ENCODE measurements around the gene VPS26A. TPM values are rescaled to one million over a fixed set of nuclear protein-coding genes. Genes with fewer than 3 reads are reported as not detected.
A peak's percentile ranks its signal among the peaks of the same experiment; 100 is the strongest.

The VPS26A gene
- polyA plus RNA-seq, 2 donors = 25.5 to 33.1 TPM

DNA sequence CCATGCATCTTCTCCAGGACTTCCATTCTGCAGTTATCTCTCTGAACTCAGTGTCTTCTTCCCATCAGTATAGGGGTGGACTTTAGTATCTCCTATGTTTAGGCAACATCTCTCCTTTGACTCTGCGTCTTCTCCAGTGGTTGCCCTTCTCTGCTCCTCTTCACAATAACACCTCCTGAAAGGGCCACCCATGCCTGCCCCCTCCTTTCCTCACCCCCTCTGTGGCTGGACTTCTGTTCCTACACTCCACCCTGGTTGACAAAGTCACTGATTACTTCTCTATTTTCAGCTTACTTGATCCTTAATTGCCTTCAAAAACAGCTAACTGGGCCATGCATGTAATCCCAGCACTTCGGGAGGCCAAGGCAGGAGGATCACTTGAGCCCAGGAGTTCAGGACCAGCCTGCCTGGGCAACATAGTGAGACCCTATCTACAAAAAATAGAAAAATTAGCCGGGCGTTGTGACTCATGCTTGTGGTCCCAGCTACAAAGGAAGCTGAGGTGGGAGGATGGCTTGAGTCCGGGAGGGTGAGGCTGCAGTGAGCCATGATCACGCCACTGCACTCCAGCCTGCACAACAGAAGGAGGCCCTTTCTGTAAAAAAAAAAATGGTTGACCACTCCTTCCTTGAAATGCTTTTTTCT, 22.4 kb upstream of the VPS26A start:
- Histone ChIP-seq H3K36me3 (ENCODE audit: control insufficient read depth in 2 of 2, insufficient read depth in 2 of 2, low read length in 1 of 2) (no peaks in the 10 kb centered on the region), H3K9me3 (ENCODE audit: control insufficient read depth in 2 of 2, insufficient read depth in 1 of 2, low read depth in 1 of 2, low read length in 1 of 2) (peaks cover 0 to 2% of the 10 kb centered on the region in 2 donors), H3K4me1 (ENCODE audit: control insufficient read depth in 2 of 2, insufficient read depth in 2 of 2, low read length in 1 of 2) (no peaks in the 10 kb centered on the region), H3K27ac (ENCODE audit: low read depth in 2 of 2, low read length in 1 of 2) (no peak overlapping the region), H3K27me3 (ENCODE audit: control insufficient read depth in 1 of 2, insufficient read depth in 2 of 2, low read length in 2 of 2) (no peaks in the 10 kb centered on the region), H3K4me3 (ENCODE audit: low read depth in 1 of 2, low read length in 2 of 2) (no peak overlapping the region)
- 70 to 72% methylated on average over 6 of the region's 6 CpGs for WGBS, 2 donors

DNA sequence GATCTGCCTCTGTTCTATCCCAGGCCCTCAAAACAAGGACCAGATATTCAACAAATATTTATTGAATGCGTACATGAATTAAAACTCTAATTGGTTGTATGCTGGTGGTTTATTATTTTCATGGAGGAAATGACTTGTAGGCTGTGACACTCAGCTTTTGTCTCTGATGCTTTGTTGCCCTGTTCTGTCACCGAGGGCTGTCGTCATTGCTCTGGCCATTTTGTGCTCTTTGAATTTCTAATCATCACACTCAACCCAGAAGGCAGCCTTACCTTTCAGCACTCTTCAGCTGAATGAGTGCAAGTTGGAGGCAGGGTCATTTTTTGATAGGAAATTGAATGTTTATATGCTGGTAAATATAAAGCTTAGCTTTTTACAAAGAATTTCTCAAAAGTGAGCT, 21.5 kb upstream of the VPS26A start:
- Histone ChIP-seq H3K27me3 (ENCODE audit: control insufficient read depth in 1 of 2, insufficient read depth in 2 of 2, low read length in 2 of 2) (no peaks in the 10 kb centered on the region), H3K9me3 (ENCODE audit: control insufficient read depth in 2 of 2, insufficient read depth in 1 of 2, low read depth in 1 of 2, low read length in 1 of 2) (peaks cover 0 to 2% of the 10 kb centered on the region in 2 donors), H3K4me3 (ENCODE audit: low read depth in 1 of 2, low read length in 2 of 2) (no peak overlapping the region), H3K4me1 (ENCODE audit: control insufficient read depth in 2 of 2, insufficient read depth in 2 of 2, low read length in 1 of 2) (no peaks in the 10 kb centered on the region), H3K27ac (ENCODE audit: low read depth in 2 of 2, low read length in 1 of 2) (no peak overlapping the region), H3K36me3 (ENCODE audit: control insufficient read depth in 2 of 2, insufficient read depth in 2 of 2, low read length in 1 of 2) (no peaks in the 10 kb centered on the region)
- 76 to 81% methylated on average over 3 of the region's 3 CpGs for WGBS, 2 donors

DNA sequence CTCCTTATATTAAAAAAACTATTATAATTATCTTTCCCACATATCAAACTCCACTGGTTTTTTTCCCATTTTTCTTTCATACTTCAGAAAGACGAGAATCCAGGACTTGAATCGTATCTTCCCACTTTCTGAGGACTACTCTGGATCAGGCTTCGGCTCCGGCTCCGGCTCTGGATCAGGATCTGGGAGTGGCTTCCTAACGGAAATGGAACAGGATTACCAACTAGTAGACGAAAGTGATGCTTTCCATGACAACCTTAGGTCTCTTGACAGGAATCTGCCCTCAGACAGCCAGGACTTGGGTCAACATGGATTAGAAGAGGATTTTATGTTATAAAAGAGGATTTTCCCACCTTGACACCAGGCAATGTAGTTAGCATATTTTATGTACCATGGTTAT, 20.2 kb upstream of the VPS26A start:
- H3K4me3 ChIP-seq (ENCODE audit: low read depth in 1 of 2, low read length in 2 of 2) = no peak overlapping the region
- no peaks in the 10 kb centered on the region for H3K4me1 ChIP-seq (ENCODE audit: control insufficient read depth in 2 of 2, insufficient read depth in 2 of 2, low read length in 1 of 2)
- H3K36me3 ChIP-seq (ENCODE audit: control insufficient read depth in 2 of 2, insufficient read depth in 2 of 2, low read length in 1 of 2) = no peaks in the 10 kb centered on the region
- WGBS, 2 donors = 73 to 78% methylated on average over 7 of the region's 7 CpGs
- no peaks in the 10 kb centered on the region for H3K27me3 ChIP-seq (ENCODE audit: control insufficient read depth in 1 of 2, insufficient read depth in 2 of 2, low read length in 2 of 2)
- H3K9me3 ChIP-seq (ENCODE audit: control insufficient read depth in 2 of 2, insufficient read depth in 1 of 2, low read depth in 1 of 2, low read length in 1 of 2) = peaks cover 0 to 2% of the 10 kb centered on the region in 2 donors
- no peak overlapping the region for H3K27ac ChIP-seq (ENCODE audit: low read depth in 2 of 2, low read length in 1 of 2)

DNA sequence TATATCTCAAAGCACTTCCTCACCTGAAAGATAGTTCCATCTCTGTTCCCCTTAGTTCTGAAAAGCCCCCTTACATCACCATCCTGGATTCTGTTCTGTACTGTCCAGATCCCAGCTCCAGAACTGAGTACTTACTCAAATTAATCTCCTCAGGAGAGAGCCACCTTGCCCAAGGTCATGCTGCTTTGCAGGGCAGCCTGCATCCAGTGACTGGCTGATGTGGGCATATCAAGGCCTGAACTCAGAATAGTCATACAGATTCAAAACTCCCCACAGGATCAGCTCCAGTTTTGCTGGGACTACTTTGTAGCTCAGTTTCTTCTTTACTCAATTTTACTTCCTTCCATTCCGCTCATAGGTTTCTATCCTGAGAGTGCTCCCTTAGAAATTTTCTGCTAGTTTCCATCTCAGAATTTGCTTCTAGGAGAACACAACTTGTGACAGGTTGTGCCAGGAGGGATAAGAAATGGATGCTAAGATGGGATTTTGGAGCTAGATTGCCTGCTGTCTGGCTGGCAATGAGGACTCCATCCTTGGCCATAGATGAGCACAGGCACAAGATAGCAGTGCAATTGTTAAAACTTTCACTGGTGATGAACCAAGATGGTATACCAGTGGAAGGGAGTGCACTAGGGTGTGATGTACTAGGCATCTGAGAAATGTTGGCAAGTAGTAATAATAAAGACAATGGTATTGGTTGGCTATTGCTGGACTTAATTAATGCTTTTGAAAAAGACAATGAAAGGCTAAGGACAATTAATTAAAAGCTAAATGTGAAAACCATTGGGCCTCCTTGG, 18.8 kb upstream of the VPS26A start:
- WGBS, 2 donors = 91 to 99% methylated on average over 1 of the region's 1 CpG
- H3K27me3 ChIP-seq (ENCODE audit: control insufficient read depth in 1 of 2, insufficient read depth in 2 of 2, low read length in 2 of 2) = no peaks in the 10 kb centered on the region
- H3K4me1 ChIP-seq (ENCODE audit: control insufficient read depth in 2 of 2, insufficient read depth in 2 of 2, low read length in 1 of 2) = no peaks in the 10 kb centered on the region
- peaks cover 0 to 2% of the 10 kb centered on the region in 2 donors for H3K9me3 ChIP-seq (ENCODE audit: control insufficient read depth in 2 of 2, insufficient read depth in 1 of 2, low read depth in 1 of 2, low read length in 1 of 2)
- no peaks in the 10 kb centered on the region for H3K36me3 ChIP-seq (ENCODE audit: control insufficient read depth in 2 of 2, insufficient read depth in 2 of 2, low read length in 1 of 2)
- H3K27ac ChIP-seq (ENCODE audit: low read depth in 2 of 2, low read length in 1 of 2) = no peak overlapping the region
- no peak overlapping the region for H3K4me3 ChIP-seq (ENCODE audit: low read depth in 1 of 2, low read length in 2 of 2)

DNA sequence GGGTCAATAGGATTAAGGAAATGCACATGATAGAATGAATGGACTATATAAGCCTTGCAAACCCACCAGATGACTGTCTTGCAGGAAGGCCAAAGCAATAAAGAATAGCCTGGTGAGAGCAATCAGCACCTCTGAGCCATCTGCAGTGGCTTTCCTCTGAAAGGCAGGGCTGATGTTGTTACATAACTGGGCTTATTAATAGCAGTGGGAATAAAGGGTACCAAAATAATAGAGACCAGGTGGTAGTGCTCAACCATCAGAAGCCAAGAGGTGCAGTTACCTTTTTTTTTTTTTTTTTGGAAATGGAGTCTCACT, 16.8 kb upstream of the VPS26A start:
- peaks cover 0 to 2% of the 10 kb centered on the region in 2 donors for H3K9me3 ChIP-seq (ENCODE audit: control insufficient read depth in 2 of 2, insufficient read depth in 1 of 2, low read depth in 1 of 2, low read length in 1 of 2)
- no peaks in the 10 kb centered on the region for H3K36me3 ChIP-seq (ENCODE audit: control insufficient read depth in 2 of 2, insufficient read depth in 2 of 2, low read length in 1 of 2)
- no peak overlapping the region for H3K27ac ChIP-seq (ENCODE audit: low read depth in 2 of 2, low read length in 1 of 2)
- H3K4me1 ChIP-seq (ENCODE audit: control insufficient read depth in 2 of 2, insufficient read depth in 2 of 2, low read length in 1 of 2) = no peaks in the 10 kb centered on the region
- H3K4me3 ChIP-seq (ENCODE audit: low read depth in 1 of 2, low read length in 2 of 2) = no peak overlapping the region
- H3K27me3 ChIP-seq (ENCODE audit: control insufficient read depth in 1 of 2, insufficient read depth in 2 of 2, low read length in 2 of 2) = no peaks in the 10 kb centered on the region

DNA sequence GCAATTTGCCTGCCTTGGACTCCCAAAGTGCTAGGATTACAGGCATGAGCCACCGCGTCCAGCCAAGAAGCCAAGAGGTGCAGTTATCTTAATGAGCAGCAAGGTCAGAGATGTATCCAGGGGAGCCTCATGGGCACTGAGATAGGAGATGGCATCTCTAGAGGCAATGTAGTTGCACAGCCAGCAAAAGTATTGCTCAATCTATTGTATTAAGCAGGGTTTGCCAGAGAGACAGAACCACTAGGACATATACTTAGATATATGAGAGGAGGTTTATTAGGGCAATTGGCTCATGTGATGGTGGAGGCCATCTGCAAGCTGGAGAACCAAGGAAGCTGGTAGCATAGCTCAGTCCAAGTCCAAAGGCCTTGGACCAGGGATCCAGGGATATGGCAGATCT, 16.3 kb upstream of the VPS26A start:
- 96 to 98% methylated on average over 2 of the region's 2 CpGs for WGBS, 2 donors
- Histone ChIP-seq H3K27ac (ENCODE audit: low read depth in 2 of 2, low read length in 1 of 2) (no peak overlapping the region), H3K27me3 (ENCODE audit: control insufficient read depth in 1 of 2, insufficient read depth in 2 of 2, low read length in 2 of 2) (no peaks in the 10 kb centered on the region), H3K4me3 (ENCODE audit: low read depth in 1 of 2, low read length in 2 of 2) (no peak overlapping the region), H3K9me3 (ENCODE audit: control insufficient read depth in 2 of 2, insufficient read depth in 1 of 2, low read depth in 1 of 2, low read length in 1 of 2) (peaks cover 0 to 2% of the 10 kb centered on the region in 2 donors), H3K4me1 (ENCODE audit: control insufficient read depth in 2 of 2, insufficient read depth in 2 of 2, low read length in 1 of 2) (no peaks in the 10 kb centered on the region), H3K36me3 (ENCODE audit: control insufficient read depth in 2 of 2, insufficient read depth in 2 of 2, low read length in 1 of 2) (no peaks in the 10 kb centered on the region)

DNA sequence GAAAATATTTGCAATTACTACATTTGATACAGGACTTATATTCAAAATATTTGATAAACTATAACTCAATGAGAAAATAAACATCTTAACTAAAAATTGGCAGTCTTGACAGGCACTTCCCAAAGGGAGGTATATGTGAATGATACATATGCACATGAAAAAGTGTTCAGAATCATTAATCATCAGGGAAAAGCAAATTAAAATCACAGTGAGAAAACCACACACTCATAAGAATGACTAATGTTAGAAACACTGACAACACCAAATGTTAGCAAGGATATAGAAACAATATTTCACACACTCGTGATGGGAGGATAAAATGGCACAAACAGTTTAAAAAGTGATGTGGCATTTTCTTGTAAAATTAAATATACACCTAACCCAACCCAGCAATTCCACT, 4.1 kb upstream of the VPS26A start:
- H3K27ac ChIP-seq (ENCODE audit: low read depth in 2 of 2, low read length in 1 of 2) = no peak overlapping the region
- 50 to 68% methylated on average over 1 of the region's 1 CpG for WGBS, 2 donors
- no peaks in the 10 kb centered on the region for H3K4me1 ChIP-seq (ENCODE audit: control insufficient read depth in 2 of 2, insufficient read depth in 2 of 2, low read length in 1 of 2)
- H3K36me3 ChIP-seq (ENCODE audit: control insufficient read depth in 2 of 2, insufficient read depth in 2 of 2, low read length in 1 of 2) = no peaks in the 10 kb centered on the region
- no peaks in the 10 kb centered on the region for H3K9me3 ChIP-seq (ENCODE audit: control insufficient read depth in 2 of 2, insufficient read depth in 1 of 2, low read depth in 1 of 2, low read length in 1 of 2)
- H3K4me3 ChIP-seq (ENCODE audit: low read depth in 1 of 2, low read length in 2 of 2) = no peak overlapping the region
- H3K27me3 ChIP-seq (ENCODE audit: control insufficient read depth in 1 of 2, insufficient read depth in 2 of 2, low read length in 2 of 2) = no peaks in the 10 kb centered on the region

DNA sequence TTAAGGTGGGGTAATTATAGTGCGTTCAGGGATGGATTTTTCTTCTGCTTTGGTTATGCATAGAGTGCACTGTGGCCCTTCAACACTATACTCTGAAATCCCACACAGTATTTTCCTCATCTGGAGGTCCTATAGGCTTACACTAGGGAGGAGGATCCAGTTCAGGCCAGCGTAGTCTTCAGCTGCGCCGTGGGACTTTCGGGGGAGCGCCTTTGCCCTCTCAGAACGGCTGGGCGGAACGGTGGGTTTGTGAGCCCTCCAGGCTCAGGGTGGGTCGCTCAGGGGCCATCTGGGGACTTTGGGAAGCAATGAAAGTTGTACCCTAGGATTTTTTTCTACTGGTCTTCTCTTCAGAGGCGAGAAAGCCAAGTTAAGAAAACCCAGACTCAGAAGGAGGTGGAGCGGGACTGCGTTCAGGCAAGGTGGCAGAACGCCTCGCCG, 652 bp upstream of the VPS26A start:
- Histone ChIP-seq H3K27ac (ENCODE audit: low read depth in 2 of 2, low read length in 1 of 2) (peak overlapping the region; percentile 98 to 100), H3K36me3 (ENCODE audit: control insufficient read depth in 2 of 2, insufficient read depth in 2 of 2, low read length in 1 of 2) (no peaks in the 10 kb centered on the region), H3K9me3 (ENCODE audit: control insufficient read depth in 2 of 2, insufficient read depth in 1 of 2, low read depth in 1 of 2, low read length in 1 of 2) (no peaks in the 10 kb centered on the region), H3K4me1 (ENCODE audit: control insufficient read depth in 2 of 2, insufficient read depth in 2 of 2, low read length in 1 of 2) (no peaks in the 10 kb centered on the region), H3K27me3 (ENCODE audit: control insufficient read depth in 1 of 2, insufficient read depth in 2 of 2, low read length in 2 of 2) (no peaks in the 10 kb centered on the region), H3K4me3 (ENCODE audit: low read depth in 1 of 2, low read length in 2 of 2) (peak overlapping the region; percentile 56 to 64)
- WGBS, 2 donors = 0% methylated on average over 14 to 16 of the region's 16 CpGs

DNA sequence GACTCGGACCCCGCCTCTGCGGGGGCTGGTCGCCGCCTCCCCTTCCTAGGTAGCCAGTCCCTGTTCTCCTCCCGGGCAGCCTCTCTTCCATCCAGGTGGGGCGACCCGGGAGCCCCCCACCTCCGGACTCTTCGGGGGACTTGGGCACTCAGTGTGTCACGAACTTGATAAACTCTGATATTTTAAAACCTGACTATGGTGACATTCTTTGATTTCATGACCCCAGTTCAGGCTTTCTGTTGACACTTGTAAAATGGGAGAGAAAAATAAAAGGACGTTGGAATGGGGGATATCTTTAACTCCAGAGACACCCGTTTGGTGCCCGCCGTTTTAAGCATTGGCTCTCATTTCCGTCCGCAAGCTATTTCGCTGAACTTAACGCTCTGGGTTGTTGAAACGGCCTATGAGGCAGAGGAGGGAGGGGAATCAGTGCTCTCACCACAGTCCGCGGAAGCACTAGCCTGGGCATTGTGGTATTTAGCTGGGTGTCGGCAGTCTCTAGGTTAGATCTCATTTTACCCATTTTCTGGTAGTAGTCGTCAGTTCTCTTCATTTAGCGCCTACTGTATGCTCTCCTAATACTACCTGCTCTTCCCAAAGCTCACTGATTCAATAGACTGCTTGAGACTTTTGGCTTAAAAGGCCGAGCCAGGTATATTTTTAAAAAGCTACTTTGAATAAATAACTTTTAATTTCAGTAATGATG, 738 bp downstream of the VPS26A start:
- Histone ChIP-seq H3K4me1 (ENCODE audit: control insufficient read depth in 2 of 2, insufficient read depth in 2 of 2, low read length in 1 of 2) (no peaks in the 10 kb centered on the region), H3K27ac (ENCODE audit: low read depth in 2 of 2, low read length in 1 of 2) (peak overlapping the region; percentile 96 to 97), H3K4me3 (ENCODE audit: low read depth in 1 of 2, low read length in 2 of 2) (peak overlapping the region; percentile 79 to 80), H3K27me3 (ENCODE audit: control insufficient read depth in 1 of 2, insufficient read depth in 2 of 2, low read length in 2 of 2) (no peaks in the 10 kb centered on the region), H3K36me3 (ENCODE audit: control insufficient read depth in 2 of 2, insufficient read depth in 2 of 2, low read length in 1 of 2) (no peaks in the 10 kb centered on the region), H3K9me3 (ENCODE audit: control insufficient read depth in 2 of 2, insufficient read depth in 1 of 2, low read depth in 1 of 2, low read length in 1 of 2) (no peaks in the 10 kb centered on the region)
- WGBS, 2 donors = 0 to 1% methylated on average over 26 of the region's 26 CpGs
